ENCODE data around the gene GRIN3B. TPM values are rescaled to one million over a fixed set of nuclear protein-coding genes. Genes with fewer than 3 reads are reported as not detected.

The GRIN3B gene
- total and polyA plus RNA-seq, 10 of the 15 experiments (the other 5 are each of a cell fraction or from before 2014, with no cell fraction given), result 0.15 TPM; not detected in 9

- H3K79me2 ChIP-seq (ENCODE audit: control insufficient read depth, insufficient read depth, low read length), result no peaks in the 10 kb centered on the region
- H2AFZ ChIP-seq (ENCODE audit: control insufficient read depth, low read depth, low read length), result no peak overlapping the region
- SMC1A ChIA-PET (ENCODE audit: uncharacterized antibody, unreplicated experiment), result no interaction called here
- no peak overlapping the region for H3K9ac ChIP-seq (ENCODE audit: control insufficient read depth, insufficient read depth, low read length)
- intact Hi-C loops (cut with micrococcal nuclease; ENCODE audit: unreplicated experiment) (loop anchor here (5.0 kb wide), 1 partner anchor 136 kb away; no protein-coding TSS in a partner anchor), in situ Hi-C loops (cut with MboI) (no loop called here)
- BruUV-seq (replicated peaks), result no TSS peak
- TF ChIP-seq YY1 (IDR thresholded peaks at IDR 0.05; ENCODE audit: low read depth, low read length) (no peak), RCOR1 (conservative IDR thresholded peaks at IDR 0.05; ENCODE audit: low read depth, low read length) (no peak), NR2F1 (conservative IDR thresholded peaks at IDR 0.05) (no peak)
- TF ChIP-seq, protein P1, sequence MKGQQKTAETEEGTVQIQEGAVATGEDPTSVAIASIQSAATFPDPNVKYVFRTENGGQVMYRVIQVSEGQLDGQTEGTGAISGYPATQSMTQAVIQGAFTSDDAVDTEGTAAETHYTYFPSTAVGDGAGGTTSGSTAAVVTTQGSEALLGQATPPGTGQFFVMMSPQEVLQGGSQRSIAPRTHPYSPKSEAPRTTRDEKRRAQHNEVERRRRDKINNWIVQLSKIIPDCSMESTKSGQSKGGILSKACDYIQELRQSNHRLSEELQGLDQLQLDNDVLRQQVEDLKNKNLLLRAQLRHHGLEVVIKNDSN (IDR thresholded peaks at IDR 0.05; ENCODE audit: borderline replicate concordance, extremely low read length, insufficient read depth, low read depth, low read length), result no peak
- TF ChIP-seq, protein P2, sequence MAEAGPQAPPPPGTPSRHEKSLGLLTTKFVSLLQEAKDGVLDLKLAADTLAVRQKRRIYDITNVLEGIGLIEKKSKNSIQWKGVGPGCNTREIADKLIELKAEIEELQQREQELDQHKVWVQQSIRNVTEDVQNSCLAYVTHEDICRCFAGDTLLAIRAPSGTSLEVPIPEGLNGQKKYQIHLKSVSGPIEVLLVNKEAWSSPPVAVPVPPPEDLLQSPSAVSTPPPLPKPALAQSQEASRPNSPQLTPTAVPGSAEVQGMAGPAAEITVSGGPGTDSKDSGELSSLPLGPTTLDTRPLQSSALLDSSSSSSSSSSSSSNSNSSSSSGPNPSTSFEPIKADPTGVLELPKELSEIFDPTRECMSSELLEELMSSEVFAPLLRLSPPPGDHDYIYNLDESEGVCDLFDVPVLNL (IDR thresholded peaks at IDR 0.05; ENCODE audit: low read depth, low read length), result no peak
- no peaks in the 10 kb centered on the region; a peak in 2 of 4 replicates for H3K36me3 ChIP-seq (ENCODE audit: control insufficient read depth in 2 of 2, insufficient read depth in 2 of 2, low read length in 1 of 2)
- 10% methylated on average over 6 of the region's 6 CpGs for WGBS (ENCODE audit: insufficient coverage, insufficient replicate concordance, low lambda C conversion rate, missing lambda C conversion rate)
- H3K4me1 ChIP-seq (ENCODE audit: control insufficient read depth, insufficient read depth, low read length), result no peaks in the 10 kb centered on the region; the same call in 1 of the 2 replicates
- POLR2A ChIA-PET, result interaction anchor here (0.5 to 0.6 kb wide), 2 partner anchors 57 to 237 kb away, joined by 5 read pairs; no protein-coding TSS in a partner anchor
- H3K9me3 ChIP-seq (replicated peaks; ENCODE audit: control insufficient read depth, insufficient read depth, low read length), result no peaks in the 10 kb centered on the region
- H3K4me2 ChIP-seq (ENCODE audit: control insufficient read depth, insufficient read depth), result no peak overlapping the region
- no peak for DNase-seq (ENCODE audit: low read depth, low spot score)
- no peak for ATAC-seq
- RAD21 ChIA-PET (ENCODE audit: unreplicated experiment), result interaction anchor here (3.3 kb wide), 1 partner anchor 14 kb away, joined by 11 read pairs; the partner anchor contains the start of gene WDR18
- CTCF ChIA-PET, result interaction anchor here (1.2 to 2.6 kb wide), 5 partner anchors 14 to 140 kb away, joined by 3 to 11 read pairs (median 4); partner anchors contain the start of gene WDR18
- H4K20me1 ChIP-seq (ENCODE audit: control insufficient read depth, insufficient read depth), result no peaks in the 10 kb centered on the region
- peaks cover 3 to 5% of the 10 kb centered on the region in 2 experiments; a peak in 3 of 4 replicates for H3K27me3 ChIP-seq (replicated peaks in 1 of 2; ENCODE audit: control insufficient read depth in 2 of 2, insufficient read depth in 2 of 2, low read length in 1 of 2)
- FAIRE-seq, result no peak
- H3K4me3 ChIP-seq, result no peak overlapping the region
- no peak overlapping the region for H3K27ac ChIP-seq (ENCODE audit: control insufficient read depth, insufficient read depth)
These were observed 2.2 kb upstream of the GRIN3B start for GRCh38 chr19:998064-998463.

Measured in GM12878 (cell line).